ENCODE results near the gene DSG2.

The DSG2 gene

GRCh38 chr18:31563778-31564177 lies 65.8 kb downstream of the DSG2 start:
- FAIRE-seq (no peak), DNase-seq (ENCODE audit: insufficient read length, low spot score) (no peak)
- TF ChIP-seq TAF1 (IDR thresholded peaks at IDR 0.05; ENCODE audit: low read depth, low read length), result no peak
- no peak for TF ChIP-seq POLR2AphosphoS5 (IDR thresholded peaks at IDR 0.05; ENCODE audit: low read depth, low read length)
- TF ChIP-seq POU2F2 (IDR thresholded peaks at IDR 0.05; ENCODE audit: low read depth, low read length), result no peak
- no peak for TF ChIP-seq SPI1 (IDR thresholded peaks at IDR 0.05; ENCODE audit: low read depth, low read length)
- no peak for TF ChIP-seq PAX5 (IDR thresholded peaks at IDR 0.05; ENCODE audit: insufficient read depth, low read length, severe bottlenecking)
- no peak for TF ChIP-seq POLR2A (IDR thresholded peaks at IDR 0.05; ENCODE audit: low read depth, low read length)

- DNase-seq (ENCODE audit: insufficient read length, low spot score) (no peak), FAIRE-seq (no peak)
- no peak for TF ChIP-seq PAX5 (IDR thresholded peaks at IDR 0.05; ENCODE audit: insufficient read depth, low read length, severe bottlenecking)
- no peak for TF ChIP-seq POLR2A (IDR thresholded peaks at IDR 0.05; ENCODE audit: low read depth, low read length)
- TF ChIP-seq TAF1 (IDR thresholded peaks at IDR 0.05; ENCODE audit: low read depth, low read length), result no peak
- no peak for TF ChIP-seq POLR2AphosphoS5 (IDR thresholded peaks at IDR 0.05; ENCODE audit: low read depth, low read length)
- no peak for TF ChIP-seq SPI1 (IDR thresholded peaks at IDR 0.05; ENCODE audit: low read depth, low read length)
- no peak for TF ChIP-seq POU2F2 (IDR thresholded peaks at IDR 0.05; ENCODE audit: low read depth, low read length)
Measured at GRCh38 chr18:31565345-31565744, 67.4 kb downstream of the DSG2 start.

GRCh38 chr18:31565782-31566512 lies 68.0 kb downstream of the DSG2 start:
- TF ChIP-seq POU2F2 (IDR thresholded peaks at IDR 0.05; ENCODE audit: low read depth, low read length) (no peak), SPI1 (IDR thresholded peaks at IDR 0.05; ENCODE audit: low read depth, low read length) (no peak), POLR2A (IDR thresholded peaks at IDR 0.05; ENCODE audit: low read depth, low read length) (no peak), POLR2AphosphoS5 (IDR thresholded peaks at IDR 0.05; ENCODE audit: low read depth, low read length) (no peak), PAX5 (IDR thresholded peaks at IDR 0.05; ENCODE audit: insufficient read depth, low read length, severe bottlenecking) (no peak), TAF1 (IDR thresholded peaks at IDR 0.05; ENCODE audit: low read depth, low read length) (no peak)
- DNase-seq (ENCODE audit: insufficient read length, low spot score), result no peak
- no peak for FAIRE-seq

GRCh38 chr18:31566576-31567306 lies 68.8 kb downstream of the DSG2 start:
- TF ChIP-seq POU2F2 (IDR thresholded peaks at IDR 0.05; ENCODE audit: low read depth, low read length) (no peak), TAF1 (IDR thresholded peaks at IDR 0.05; ENCODE audit: low read depth, low read length) (no peak), POLR2A (IDR thresholded peaks at IDR 0.05; ENCODE audit: low read depth, low read length) (no peak), SPI1 (IDR thresholded peaks at IDR 0.05; ENCODE audit: low read depth, low read length) (no peak)
- no peak for FAIRE-seq
- no peak for DNase-seq (ENCODE audit: insufficient read length, low spot score)

GRCh38 chr18:31572368-31572767 lies 74.4 kb downstream of the DSG2 start:
- DNase-seq (ENCODE audit: insufficient read length, low spot score), result no peak
- FAIRE-seq, result no peak
- TF ChIP-seq POLR2AphosphoS5 (IDR thresholded peaks at IDR 0.05; ENCODE audit: low read depth, low read length), result no peak
- no peak for TF ChIP-seq POLR2A (IDR thresholded peaks at IDR 0.05; ENCODE audit: low read depth, low read length)
- TF ChIP-seq PAX5 (IDR thresholded peaks at IDR 0.05; ENCODE audit: insufficient read depth, low read length, severe bottlenecking), result no peak
- TF ChIP-seq TAF1 (IDR thresholded peaks at IDR 0.05; ENCODE audit: low read depth, low read length), result no peak
- no peak for TF ChIP-seq SPI1 (IDR thresholded peaks at IDR 0.05; ENCODE audit: low read depth, low read length)
- TF ChIP-seq POU2F2 (IDR thresholded peaks at IDR 0.05; ENCODE audit: low read depth, low read length), result no peak

- no peak for DNase-seq (ENCODE audit: insufficient read length, low spot score)
- FAIRE-seq, result no peak
- TF ChIP-seq POLR2A (IDR thresholded peaks at IDR 0.05; ENCODE audit: low read depth, low read length) (no peak), POLR2AphosphoS5 (IDR thresholded peaks at IDR 0.05; ENCODE audit: low read depth, low read length) (no peak), PAX5 (IDR thresholded peaks at IDR 0.05; ENCODE audit: insufficient read depth, low read length, severe bottlenecking) (no peak), TAF1 (IDR thresholded peaks at IDR 0.05; ENCODE audit: low read depth, low read length) (no peak), POU2F2 (IDR thresholded peaks at IDR 0.05; ENCODE audit: low read depth, low read length) (no peak), SPI1 (IDR thresholded peaks at IDR 0.05; ENCODE audit: low read depth, low read length) (no peak)
Measured at GRCh38 chr18:31573051-31573450, 75.1 kb downstream of the DSG2 start.

GRCh38 chr18:31574359-31574758 lies 76.4 kb downstream of the DSG2 start:
- DNase-seq (ENCODE audit: insufficient read length, low spot score), result no peak
- no peak for FAIRE-seq
- TF ChIP-seq SPI1 (IDR thresholded peaks at IDR 0.05; ENCODE audit: low read depth, low read length), result no peak
- no peak for TF ChIP-seq POLR2AphosphoS5 (IDR thresholded peaks at IDR 0.05; ENCODE audit: low read depth, low read length)

- no peak for DNase-seq (ENCODE audit: insufficient read length, low spot score)
- no peak for FAIRE-seq
- TF ChIP-seq POU2F2 (IDR thresholded peaks at IDR 0.05; ENCODE audit: low read depth, low read length) (no peak), SPI1 (IDR thresholded peaks at IDR 0.05; ENCODE audit: low read depth, low read length) (no peak), POLR2AphosphoS5 (IDR thresholded peaks at IDR 0.05; ENCODE audit: low read depth, low read length) (no peak), TAF1 (IDR thresholded peaks at IDR 0.05; ENCODE audit: low read depth, low read length) (no peak), PAX5 (IDR thresholded peaks at IDR 0.05; ENCODE audit: insufficient read depth, low read length, severe bottlenecking) (no peak), POLR2A (IDR thresholded peaks at IDR 0.05; ENCODE audit: low read depth, low read length) (no peak)
Measured at GRCh38 chr18:31575515-31576257, 77.7 kb downstream of the DSG2 start.

- TF ChIP-seq SPI1 (IDR thresholded peaks at IDR 0.05; ENCODE audit: low read depth, low read length) (no peak), POLR2A (IDR thresholded peaks at IDR 0.05; ENCODE audit: low read depth, low read length) (no peak), POLR2AphosphoS5 (IDR thresholded peaks at IDR 0.05; ENCODE audit: low read depth, low read length) (no peak), POU2F2 (IDR thresholded peaks at IDR 0.05; ENCODE audit: low read depth, low read length) (no peak), TAF1 (IDR thresholded peaks at IDR 0.05; ENCODE audit: low read depth, low read length) (no peak), PAX5 (IDR thresholded peaks at IDR 0.05; ENCODE audit: insufficient read depth, low read length, severe bottlenecking) (no peak)
- FAIRE-seq, result peak; percentile 26
- DNase-seq (ENCODE audit: insufficient read length, low spot score), result no peak
Measured at GRCh38 chr18:31576670-31577069, 78.7 kb downstream of the DSG2 start.

All from GM12891 (cell line).